Lower leg skin (tissue), 4 donors: ENCODE results near the gene OSGIN1. TPM values are rescaled to one million over a fixed set of nuclear protein-coding genes. Genes with fewer than 3 reads are reported as not detected.

Experiments used
- DNase-seq, 2 donors: peaks; one replicate each; pipeline ENCODE4 v3.0.0-alpha.2; 2019; ENCODE audit warnings: low spot score in 2 of 2
- H3K4me3 ChIP-seq: fragments of 200-600 bp; sonication (generic); 2 replicates; pipeline ENCODE4 v1.5.1; 2017; ENCODE audit warnings: mild to moderate bottlenecking, low read depth; ENCODE audit not compliant: poor library complexity, severe bottlenecking
- POLR2A ChIP-seq, 2 donors: fragments of 450-650 bp; IDR thresholded peaks; one replicate each; pipeline ENCODE4 v1.6.1; 2016 to 2017; ENCODE audit warnings: antibody characterized with exemption in 2 of 2, mild to moderate bottlenecking in 1 of 2, moderate library complexity in 1 of 2
- WGBS, 2 donors: methylation state at CpG; one replicate each; pipeline ENCODE4 v1.1.5; 2018; 5-methylcytosine and 5-hydroxymethylcytosine counted together
- intact Hi-C: fragments of 100-400 bp; cut with DNase I; formaldehyde crosslinking; loops from one replicate; pipeline ENCODE4 v1.15.0; 2023; ENCODE audit warnings: low total_unique reads
- total RNA-seq, 4 donors: library from RNA; depleted of rRNA; stranded (reverse); fragments of >200 nt; gene quantifications; one replicate each; pipeline ENCODE4 v1.1.0, GENCODE V29; 2016
- TF ChIP-seq, protein P1 (sequence below), 3 donors: fragments of 450-650 bp; IDR thresholded peaks; one replicate each; pipeline ENCODE4 v1.5.1; 2016; ENCODE audit warnings: antibody characterized with exemption in 3 of 3, mild to moderate bottlenecking in 3 of 3, moderate library complexity in 2 of 3

Gene OSGIN1
- total RNA-seq, 4 donors from 2014 or later: 1.1 to 3.2 (median 2.4) TPM

DNA sequence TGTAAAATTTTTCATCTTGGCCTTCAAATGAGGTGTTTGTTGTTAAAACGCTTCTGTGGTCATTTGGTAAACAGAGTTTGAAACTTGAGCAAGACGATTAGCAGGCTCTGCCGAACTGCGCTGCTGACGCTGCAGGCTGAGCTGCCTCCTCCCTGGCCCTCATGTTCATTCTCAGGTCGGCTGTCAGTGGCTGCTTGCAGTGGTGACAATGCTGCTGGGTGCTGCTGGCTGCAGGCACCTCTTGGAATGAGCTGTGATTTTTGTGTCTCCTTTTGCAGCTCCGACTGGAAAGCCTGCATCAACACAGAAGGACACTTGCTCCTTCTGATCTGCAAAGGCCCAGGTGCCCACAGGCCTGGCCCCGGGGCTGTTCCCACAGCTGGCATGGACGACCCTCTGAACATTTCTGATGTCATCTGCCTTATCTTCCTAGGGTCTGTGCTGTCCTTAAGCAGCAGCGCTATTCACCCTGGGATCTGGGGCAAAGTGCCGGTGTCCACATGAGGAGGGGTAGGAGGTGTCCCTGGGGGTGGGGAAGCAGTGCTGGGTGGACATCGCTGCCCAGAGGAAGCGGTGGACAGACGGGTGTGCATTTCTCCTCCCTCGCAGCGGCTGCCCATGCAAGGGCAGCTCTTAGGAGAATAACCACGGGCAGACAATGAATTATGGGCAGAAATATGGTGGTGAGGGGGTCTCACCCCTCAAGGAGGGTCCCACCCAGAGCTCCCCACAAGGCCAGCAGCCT lies 23.1 kb upstream of the OSGIN1 start:
- TF ChIP-seq POLR2A (IDR thresholded peaks at IDR 0.05): no peak
- TF ChIP-seq, protein P1, sequence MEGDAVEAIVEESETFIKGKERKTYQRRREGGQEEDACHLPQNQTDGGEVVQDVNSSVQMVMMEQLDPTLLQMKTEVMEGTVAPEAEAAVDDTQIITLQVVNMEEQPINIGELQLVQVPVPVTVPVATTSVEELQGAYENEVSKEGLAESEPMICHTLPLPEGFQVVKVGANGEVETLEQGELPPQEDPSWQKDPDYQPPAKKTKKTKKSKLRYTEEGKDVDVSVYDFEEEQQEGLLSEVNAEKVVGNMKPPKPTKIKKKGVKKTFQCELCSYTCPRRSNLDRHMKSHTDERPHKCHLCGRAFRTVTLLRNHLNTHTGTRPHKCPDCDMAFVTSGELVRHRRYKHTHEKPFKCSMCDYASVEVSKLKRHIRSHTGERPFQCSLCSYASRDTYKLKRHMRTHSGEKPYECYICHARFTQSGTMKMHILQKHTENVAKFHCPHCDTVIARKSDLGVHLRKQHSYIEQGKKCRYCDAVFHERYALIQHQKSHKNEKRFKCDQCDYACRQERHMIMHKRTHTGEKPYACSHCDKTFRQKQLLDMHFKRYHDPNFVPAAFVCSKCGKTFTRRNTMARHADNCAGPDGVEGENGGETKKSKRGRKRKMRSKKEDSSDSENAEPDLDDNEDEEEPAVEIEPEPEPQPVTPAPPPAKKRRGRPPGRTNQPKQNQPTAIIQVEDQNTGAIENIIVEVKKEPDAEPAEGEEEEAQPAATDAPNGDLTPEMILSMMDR (IDR thresholded peaks at IDR 0.05): no peak
- intact Hi-C loops: no loop called here
- no peak overlapping the region for H3K4me3 ChIP-seq
- no peak for DNase-seq
- WGBS, 2 donors: 81 to 88% methylated on average over 17 of the region's 17 CpGs

DNA sequence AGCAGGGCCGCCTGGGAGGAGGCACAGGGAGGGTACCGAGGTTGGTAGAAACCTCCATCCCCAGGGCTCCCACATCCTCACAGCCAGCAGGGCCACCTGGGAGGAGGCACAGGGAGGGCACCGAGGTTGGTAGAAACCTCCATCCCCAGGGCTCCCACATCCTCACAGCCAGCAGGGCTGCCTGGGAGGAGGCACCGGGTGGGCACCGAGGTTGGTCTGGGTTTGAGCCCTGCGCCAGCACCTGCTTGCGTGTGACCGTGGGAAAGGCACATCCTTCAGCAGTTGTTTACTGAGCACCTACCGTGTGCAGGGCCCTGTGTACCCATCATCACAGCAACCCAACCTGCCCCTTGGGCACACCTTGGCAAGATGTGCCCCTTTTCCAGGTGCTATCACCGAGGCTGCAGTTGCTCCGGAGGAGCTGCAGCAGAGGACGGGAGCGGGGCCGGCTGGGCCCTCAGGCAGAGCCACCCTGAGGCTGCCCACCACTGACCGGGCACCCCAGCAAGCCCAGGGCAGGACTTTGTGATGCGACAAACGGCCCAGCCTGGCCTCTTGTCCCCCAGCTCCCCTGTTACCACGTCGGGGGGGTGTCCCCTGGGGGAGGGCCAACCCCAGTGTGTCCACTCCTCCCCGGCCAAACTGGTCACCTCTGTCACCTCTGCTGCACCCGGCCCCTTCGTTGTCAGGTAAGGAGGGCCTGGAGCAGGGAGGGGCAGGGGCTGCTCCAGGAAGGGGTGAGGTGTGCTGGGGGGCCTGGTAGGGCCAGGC lies 22.1 kb upstream of the OSGIN1 start:
- TF ChIP-seq POLR2A (IDR thresholded peaks at IDR 0.05): no peak
- TF ChIP-seq, protein P1 (IDR thresholded peaks at IDR 0.05): no peak
- intact Hi-C loops: no loop called here
- no peak for DNase-seq
- WGBS, 2 donors: 73 to 82% methylated on average over 15 to 18 of the region's 22 CpGs
- H3K4me3 ChIP-seq: no peak overlapping the region

DNA sequence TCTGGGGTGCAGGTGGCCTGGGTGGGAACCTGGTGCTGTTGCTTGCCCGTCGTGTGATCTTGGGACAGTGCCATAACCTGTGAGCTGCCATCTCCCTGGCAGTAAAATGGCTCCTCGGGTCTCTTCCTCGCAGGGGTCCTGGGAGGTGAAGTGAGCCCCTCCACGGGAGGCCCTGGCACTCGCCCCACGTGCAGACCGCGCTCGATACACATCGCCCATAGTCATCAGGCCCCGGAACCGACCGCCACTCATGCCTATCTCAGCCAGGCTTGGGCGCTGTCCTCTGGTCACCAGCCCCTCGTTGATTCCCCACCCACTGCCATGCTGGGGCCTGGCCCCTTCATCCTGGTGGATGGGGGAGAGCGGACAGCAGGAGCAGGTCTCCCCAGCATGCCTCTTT lies 21.5 kb upstream of the OSGIN1 start:
- H3K4me3 ChIP-seq: no peak overlapping the region
- intact Hi-C loops: no loop called here
- no peak for DNase-seq
- 88 to 91% methylated on average over 15 of the region's 17 CpGs for WGBS, 2 donors
- TF ChIP-seq, protein P1 (IDR thresholded peaks at IDR 0.05): no peak

DNA sequence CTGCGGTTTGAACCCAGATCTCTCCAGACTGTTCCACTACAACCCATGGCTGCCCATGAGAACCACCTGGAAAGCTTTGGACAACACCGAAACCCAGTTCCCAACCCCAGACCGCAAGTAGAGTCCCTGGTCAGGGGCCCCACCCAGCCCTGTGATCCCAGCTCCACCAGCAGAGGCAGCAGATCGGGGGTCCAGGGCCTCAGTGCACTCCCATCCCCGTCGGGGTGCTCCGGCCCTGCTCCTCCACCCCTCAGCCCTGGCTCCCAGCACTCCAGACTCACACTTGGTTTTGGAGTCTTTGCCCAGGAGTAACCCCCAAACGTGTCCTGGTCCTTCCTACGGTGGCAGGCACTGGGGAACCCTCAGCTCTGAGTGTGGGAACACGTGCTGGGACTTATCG lies 20.7 kb upstream of the OSGIN1 start:
- WGBS, 2 donors: 88 to 89% methylated on average over 6 to 7 of the region's 11 CpGs
- no peak overlapping the region for H3K4me3 ChIP-seq
- intact Hi-C loops: no loop called here
- TF ChIP-seq POLR2A (IDR thresholded peaks at IDR 0.05): no peak
- TF ChIP-seq, protein P1 (IDR thresholded peaks at IDR 0.05): no peak
- DNase-seq: no peak

DNA sequence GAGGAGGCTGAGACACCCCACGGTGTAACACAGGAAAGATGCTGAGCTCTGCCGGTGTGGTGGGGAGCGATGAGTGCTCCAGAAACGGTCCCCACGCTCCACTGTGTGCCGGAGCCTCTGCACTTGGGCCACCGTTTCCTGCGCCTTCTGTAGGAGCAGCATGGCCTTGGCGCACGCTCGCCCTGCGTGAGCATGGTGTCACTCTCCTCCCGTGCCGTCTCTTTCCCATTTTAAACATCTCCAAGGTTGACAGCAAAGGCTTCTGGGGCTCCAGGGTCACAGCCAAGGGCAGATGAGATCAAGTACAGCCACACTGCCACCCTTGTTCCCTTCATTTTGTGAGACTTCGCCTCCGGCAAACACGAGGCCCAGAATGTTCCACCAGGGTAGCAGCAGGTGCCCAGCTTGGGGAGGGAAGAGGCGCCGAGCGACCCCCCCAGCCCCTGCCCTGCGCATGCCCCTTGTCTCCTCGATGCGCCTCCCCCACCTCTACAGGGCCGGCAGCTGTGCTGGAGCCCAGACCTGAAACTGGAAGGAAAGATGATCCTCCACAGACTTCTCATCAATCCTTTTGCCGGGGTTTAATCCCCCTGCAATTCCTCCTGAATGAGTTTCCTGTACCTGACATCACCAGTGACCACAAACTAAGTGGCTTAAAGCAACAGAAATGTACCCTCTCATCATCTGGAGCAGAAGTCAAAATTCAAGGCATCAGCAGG lies 19.9 kb upstream of the OSGIN1 start:
- TF ChIP-seq, protein P1 (IDR thresholded peaks at IDR 0.05): no peak
- no peak for TF ChIP-seq POLR2A (IDR thresholded peaks at IDR 0.05)
- WGBS, 2 donors: 76 to 80% methylated on average over 24 to 25 of the region's 25 CpGs

More for the DNA sequence above, 19.9 kb upstream of the OSGIN1 start:
- DNase-seq: no peak
- no peak overlapping the region for H3K4me3 ChIP-seq
- intact Hi-C loops: no loop called here
